DND-41 (cell line): ENCODE measurements around the gene LRRC4.

Experiments
- ATAC-seq: fragments of 200-7000 bp; cut with Tn5 transposase; 3 replicates; pipeline ENCODE4 v1.9.1; 2021; ENCODE audit warnings: low read depth; ENCODE audit not compliant: insufficient read depth
- DNase-seq: peaks from one replicate; pipeline ENCODE4 v3.0.0-alpha.2; 2020
- H2AFZ ChIP-seq: 2 replicates; pipeline ENCODE4 v1.6.0; 2012; ENCODE audit warnings: low read depth, low read length
- H3K27ac ChIP-seq: 2 replicates; pipeline ENCODE4 v1.5.1; 2012; ENCODE audit warnings: low read length, inconsistent platforms
- H3K27me3 ChIP-seq: fragments of 200-600 bp; sonication (generic); 2 replicates; pipeline ENCODE4 v1.6.0; 2012; ENCODE audit warnings: low read length, mild to moderate bottlenecking, inconsistent platforms; ENCODE audit not compliant: insufficient read depth, poor library complexity
- H3K36me3 ChIP-seq: 2 replicates; pipeline ENCODE4 v1.5.1; 2012; ENCODE audit warnings: low read length, inconsistent platforms; ENCODE audit not compliant: insufficient read depth
- H3K4me1 ChIP-seq: 2 replicates; pipeline ENCODE4 v1.5.1; 2012; ENCODE audit warnings: mild to moderate bottlenecking, low read length; ENCODE audit not compliant: insufficient read depth
- H3K4me2 ChIP-seq: 2 replicates; pipeline ENCODE4 v1.6.0; 2012; ENCODE audit warnings: mild to moderate bottlenecking, moderate library complexity, low read length, inconsistent platforms; ENCODE audit not compliant: insufficient read depth
- H3K4me3 ChIP-seq, 2 experiments: fragments of 200-600 bp in 1 of 2; shearing (Covaris generic) in 1 of 2; 2 replicates each; pipeline ENCODE4 v1.5.1; 2012 to 2016; ENCODE audit warnings: inconsistent platforms in 2 of 2, low read length in 2 of 2, mild to moderate bottlenecking in 2 of 2, low read depth in 1 of 2, moderate library complexity in 1 of 2
- H3K79me2 ChIP-seq: 2 replicates; pipeline ENCODE4 v1.6.0; 2012; ENCODE audit warnings: low read length, inconsistent platforms; ENCODE audit not compliant: insufficient read depth
- H3K9ac ChIP-seq: 2 replicates; pipeline ENCODE4 v1.6.0; 2012; ENCODE audit warnings: low read depth, mild to moderate bottlenecking, inconsistent platforms, low read length, moderate library complexity
- H3K9me3 ChIP-seq: 2 replicates; pipeline ENCODE4 v1.5.1; 2012; ENCODE audit warnings: low read length, moderate library complexity, mild to moderate bottlenecking, inconsistent platforms; ENCODE audit not compliant: insufficient read depth, severe bottlenecking
- H4K20me1 ChIP-seq: 2 replicates; pipeline ENCODE4 v1.6.0; 2012; ENCODE audit warnings: low read length; ENCODE audit not compliant: insufficient read depth
- EZH2 ChIP-seq: IDR thresholded peaks from 3 replicates; pipeline ENCODE4 v1.6.1; 2012; ENCODE audit warnings: borderline replicate concordance, low read depth, mild to moderate bottlenecking, moderate library complexity, low read length, inconsistent platforms; ENCODE audit not compliant: severe bottlenecking
- TF ChIP-seq, protein P1 (sequence below): IDR thresholded peaks from 2 replicates; pipeline ENCODE4 v1.5.1; 2012; ENCODE audit warnings: borderline replicate concordance, low read length, moderate library complexity, mild to moderate bottlenecking; ENCODE audit not compliant: poor library complexity, severe bottlenecking; ENCODE audit errors: extremely low read depth

The LRRC4 gene

DNA sequence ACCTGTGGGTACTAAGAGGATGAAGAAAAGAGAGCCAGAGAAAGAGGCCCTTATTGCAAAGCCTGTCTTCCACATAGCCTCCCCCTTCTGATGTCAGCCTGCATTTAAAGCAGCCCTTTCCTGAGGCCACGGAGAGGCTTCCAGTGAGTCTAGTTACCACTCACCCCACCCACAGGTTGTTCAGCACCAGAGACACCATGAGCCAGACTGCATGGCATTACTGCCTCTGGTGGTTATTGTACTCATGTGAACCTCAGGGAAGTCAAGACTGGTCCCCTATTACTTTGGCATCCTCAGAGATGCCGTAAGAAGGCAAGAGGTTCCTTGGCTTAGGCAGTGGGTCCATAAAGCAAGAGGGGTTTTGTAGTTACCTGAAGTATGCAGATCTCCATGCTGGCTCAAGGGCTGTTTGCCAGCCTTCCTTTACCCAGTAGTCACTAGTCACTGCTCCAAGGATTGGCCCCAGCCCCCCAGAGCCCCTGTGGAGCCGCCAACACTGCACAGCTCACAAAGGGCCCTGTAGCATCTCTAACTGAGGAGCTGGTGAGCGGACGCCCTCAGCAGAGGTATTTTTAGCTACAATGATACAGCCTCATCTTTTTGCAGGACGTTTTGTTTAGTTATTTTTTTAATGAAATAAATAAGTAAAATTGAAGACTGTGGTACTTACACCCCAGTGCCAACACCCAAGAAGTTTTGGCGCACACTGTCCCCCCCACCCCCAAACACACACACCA, 20.7 kb downstream of the LRRC4 start:
- H2AFZ ChIP-seq, result no peak overlapping the region
- no peaks in the 10 kb centered on the region for H3K27me3 ChIP-seq
- no peaks in the 10 kb centered on the region for H3K79me2 ChIP-seq
- no peak overlapping the region for H3K9ac ChIP-seq
- no peak overlapping the region for H3K27ac ChIP-seq
- no peaks in the 10 kb centered on the region; the same call in 1 of the 2 replicates for H3K36me3 ChIP-seq
- DNase-seq (no peak), ATAC-seq (peak; percentile 40; the same call in 1 of the 3 replicates)
- H3K9me3 ChIP-seq, result no peaks in the 10 kb centered on the region
- H3K4me2 ChIP-seq, result no peak overlapping the region
- no peak overlapping the region for H3K4me3 ChIP-seq
- no peak for TF ChIP-seq EZH2
- TF ChIP-seq, protein P1, sequence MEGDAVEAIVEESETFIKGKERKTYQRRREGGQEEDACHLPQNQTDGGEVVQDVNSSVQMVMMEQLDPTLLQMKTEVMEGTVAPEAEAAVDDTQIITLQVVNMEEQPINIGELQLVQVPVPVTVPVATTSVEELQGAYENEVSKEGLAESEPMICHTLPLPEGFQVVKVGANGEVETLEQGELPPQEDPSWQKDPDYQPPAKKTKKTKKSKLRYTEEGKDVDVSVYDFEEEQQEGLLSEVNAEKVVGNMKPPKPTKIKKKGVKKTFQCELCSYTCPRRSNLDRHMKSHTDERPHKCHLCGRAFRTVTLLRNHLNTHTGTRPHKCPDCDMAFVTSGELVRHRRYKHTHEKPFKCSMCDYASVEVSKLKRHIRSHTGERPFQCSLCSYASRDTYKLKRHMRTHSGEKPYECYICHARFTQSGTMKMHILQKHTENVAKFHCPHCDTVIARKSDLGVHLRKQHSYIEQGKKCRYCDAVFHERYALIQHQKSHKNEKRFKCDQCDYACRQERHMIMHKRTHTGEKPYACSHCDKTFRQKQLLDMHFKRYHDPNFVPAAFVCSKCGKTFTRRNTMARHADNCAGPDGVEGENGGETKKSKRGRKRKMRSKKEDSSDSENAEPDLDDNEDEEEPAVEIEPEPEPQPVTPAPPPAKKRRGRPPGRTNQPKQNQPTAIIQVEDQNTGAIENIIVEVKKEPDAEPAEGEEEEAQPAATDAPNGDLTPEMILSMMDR, result peak; percentile 32
- peaks cover under 1% of the 10 kb centered on the region for H4K20me1 ChIP-seq
- H3K4me1 ChIP-seq, result no peaks in the 10 kb centered on the region

DNA sequence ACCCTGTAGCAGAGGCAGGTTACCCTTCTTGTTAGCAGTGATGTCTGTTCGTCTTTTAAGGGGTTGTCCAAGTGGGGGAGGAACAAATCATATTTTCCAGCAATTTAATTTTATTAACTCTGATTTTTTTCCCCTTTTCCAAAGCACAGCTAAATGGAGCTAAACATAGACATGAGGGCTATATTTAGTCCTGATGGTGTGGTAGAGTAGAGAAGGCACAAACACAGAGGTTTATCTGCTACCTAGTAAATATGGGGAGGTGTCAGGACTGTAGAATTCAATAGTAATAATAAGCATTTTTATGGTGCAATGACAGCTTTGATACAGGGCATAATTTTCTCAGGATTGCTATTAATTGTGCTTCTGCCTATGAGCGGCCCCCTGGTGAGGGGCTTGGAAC, 22.5 kb downstream of the LRRC4 start:
- H3K27me3 ChIP-seq, result no peaks in the 10 kb centered on the region
- H3K9ac ChIP-seq, result no peak overlapping the region
- H3K4me3 ChIP-seq, result no peak overlapping the region
- no peak overlapping the region for H3K27ac ChIP-seq
- no peaks in the 10 kb centered on the region for H3K4me1 ChIP-seq
- H3K9me3 ChIP-seq, result no peaks in the 10 kb centered on the region
- H3K4me2 ChIP-seq, result no peak overlapping the region
- ATAC-seq, result no peak
- peaks cover 3% of the 10 kb centered on the region for H4K20me1 ChIP-seq
- no peak overlapping the region for H2AFZ ChIP-seq
- TF ChIP-seq, protein P1, result no peak
- TF ChIP-seq EZH2, result no peak
- no peaks in the 10 kb centered on the region for H3K79me2 ChIP-seq
- no peaks in the 10 kb centered on the region; the same call in 1 of the 2 replicates for H3K36me3 ChIP-seq
- no peak for DNase-seq

DNA sequence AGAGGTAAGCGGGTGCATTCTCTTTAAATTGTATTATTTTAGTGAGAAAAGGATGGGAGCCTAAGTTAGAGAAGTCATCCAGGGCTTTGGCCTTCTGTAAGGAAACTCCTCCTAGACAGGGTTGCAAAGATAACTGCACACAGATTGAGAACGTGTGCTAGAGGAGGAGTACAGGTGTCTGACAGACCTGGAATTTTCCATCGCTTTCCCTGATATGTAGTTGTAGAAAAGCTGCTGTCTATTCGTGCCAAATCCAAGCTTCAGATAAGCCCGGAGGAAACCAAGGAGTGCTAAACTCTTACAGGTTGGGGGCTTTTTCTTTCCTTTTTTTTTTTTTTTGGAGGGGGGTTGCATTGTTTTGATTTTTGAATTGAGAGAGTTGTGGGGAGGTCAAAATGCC, 23.1 kb downstream of the LRRC4 start:
- Histone ChIP-seq H3K27me3 (no peaks in the 10 kb centered on the region), H3K9me3 (no peaks in the 10 kb centered on the region), H4K20me1 (peaks cover 3% of the 10 kb centered on the region), H3K27ac (no peak overlapping the region), H3K79me2 (no peaks in the 10 kb centered on the region), H3K4me2 (no peak overlapping the region), H3K36me3 (no peaks in the 10 kb centered on the region; the same call in 1 of the 2 replicates), H3K4me1 (0 out of 2 replicates have a peak, but pooled peaks cover 3% of the 10 kb centered on the region), H2AFZ (no peak overlapping the region), H3K9ac (no peak overlapping the region), H3K4me3 (no peak overlapping the region)
- ATAC-seq (no peak), DNase-seq (no peak)
- TF ChIP-seq, protein P1, result no peak
- TF ChIP-seq EZH2, result no peak
